Dermis blood vessel endothelial cell (primary cell): ENCODE data around the gene CTIF. TPM values are rescaled to one million over a fixed set of nuclear protein-coding genes. Genes with fewer than 3 reads are reported as not detected.

Source experiments
- DNase-seq: peaks from one replicate; pipeline ENCODE4 v3.0.0; 2010
- total RNA-seq: library from RNA; depleted of rRNA; stranded (reverse); fragments of >200 nt; gene quantifications from 2 replicates; pipeline ENCODE4 v1.2.3, GENCODE V29; 2014

The CTIF gene
- total RNA-seq, 1 donor from 2014 or later: 18.0 TPM

DNA sequence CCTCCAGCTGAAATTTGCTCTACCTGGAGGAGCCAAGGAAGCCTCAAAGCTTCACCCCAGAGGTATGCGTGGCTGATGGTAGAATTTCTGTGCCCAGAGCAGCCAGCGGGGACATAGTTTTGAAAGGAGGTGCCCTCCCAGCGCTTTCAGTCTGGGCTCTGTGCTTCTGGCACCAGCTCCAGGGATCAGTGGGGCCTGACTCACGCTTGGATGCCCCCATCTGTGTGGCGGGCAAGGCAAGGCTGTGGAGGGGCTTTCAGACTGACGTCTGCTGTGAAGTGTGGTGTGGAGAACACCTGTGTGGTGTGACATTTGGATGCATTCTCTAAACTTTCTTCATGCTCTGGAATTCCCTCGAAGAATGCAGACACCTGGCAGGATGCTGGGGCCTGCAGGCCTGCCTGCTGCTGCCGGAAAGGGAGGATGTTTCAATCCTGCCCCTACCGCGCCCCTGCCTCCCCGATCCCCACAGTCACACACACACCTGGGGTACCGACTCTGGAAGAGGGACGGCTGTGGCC lies 84.1 kb downstream of the CTIF start:
- DNase-seq: peak; percentile 47

DNA sequence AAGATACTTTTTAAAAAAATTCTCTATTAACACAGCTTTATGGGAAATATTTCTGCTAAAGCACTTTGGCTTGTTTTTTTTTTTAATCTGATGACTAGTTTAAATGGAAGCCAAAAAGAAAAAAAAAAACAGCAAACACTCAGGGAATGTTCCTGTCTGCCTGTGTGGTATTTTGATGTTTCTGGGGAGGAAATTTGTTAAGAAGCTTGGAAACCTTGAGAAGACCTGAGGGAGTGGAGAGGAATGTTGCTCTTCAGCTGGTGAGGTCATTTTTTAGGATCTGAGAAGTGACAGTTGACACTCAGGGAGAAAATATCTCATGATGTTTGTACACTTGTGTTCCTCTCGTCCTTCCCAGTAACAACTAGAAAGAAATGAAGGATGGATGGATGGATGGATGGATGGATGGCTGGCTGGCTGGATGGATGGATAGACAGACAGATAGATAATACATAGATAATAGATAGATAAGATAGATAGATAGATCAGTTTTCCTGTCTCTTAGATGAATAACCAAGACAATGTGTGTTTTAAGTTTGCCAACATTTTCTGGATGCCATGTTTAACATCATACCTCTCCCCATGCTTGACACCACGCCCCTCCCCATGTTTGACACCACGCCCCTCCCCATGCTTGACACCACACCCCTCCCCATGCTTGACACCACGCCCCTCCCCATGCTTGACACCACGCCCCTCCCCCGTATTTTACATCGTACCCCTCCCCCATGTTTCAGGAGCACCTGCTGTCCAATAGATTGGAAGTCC lies 84.8 kb downstream of the CTIF start:
- DNase-seq: peak; percentile 60

DNA sequence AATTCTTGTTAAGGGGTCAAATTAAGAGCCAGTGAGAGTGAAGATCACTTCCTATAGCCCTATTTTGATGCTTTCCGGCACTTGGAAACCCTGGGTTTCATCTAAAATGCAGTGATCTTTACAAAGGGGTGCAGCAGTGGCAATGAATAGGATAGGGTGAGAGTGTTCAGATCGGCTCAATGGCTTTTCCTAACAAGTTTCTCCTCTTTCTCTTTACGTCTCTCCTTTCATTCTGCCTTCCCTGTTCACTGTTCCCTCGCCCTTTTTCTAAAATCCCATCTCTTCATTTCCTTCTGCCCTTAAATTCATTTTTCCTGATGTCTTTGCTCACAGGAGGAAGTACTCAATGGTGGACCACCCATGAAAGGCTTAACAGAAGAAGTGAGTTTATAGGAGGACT lies 86.0 kb downstream of the CTIF start:
- no peak for DNase-seq

DNA sequence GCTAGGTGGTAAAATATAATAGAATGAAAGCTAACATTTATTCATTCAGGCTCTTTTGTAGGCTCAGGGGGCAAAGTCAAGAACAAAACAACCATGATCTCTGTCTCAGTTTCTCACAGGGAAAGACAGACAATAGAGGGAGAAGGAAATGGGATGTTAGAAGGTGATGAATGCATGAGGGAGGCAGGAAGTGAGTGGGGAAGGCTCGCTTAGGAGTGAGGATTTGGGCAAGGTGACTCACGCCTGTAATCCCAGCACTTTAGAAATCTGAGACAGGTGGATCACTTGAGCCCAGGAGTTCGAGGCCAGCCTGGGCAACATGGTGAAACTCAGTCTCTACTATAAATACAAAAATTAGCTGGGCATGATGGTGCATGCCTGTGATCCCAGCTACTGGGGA lies 88.4 kb downstream of the CTIF start:
- DNase-seq: peak; percentile 37

DNA sequence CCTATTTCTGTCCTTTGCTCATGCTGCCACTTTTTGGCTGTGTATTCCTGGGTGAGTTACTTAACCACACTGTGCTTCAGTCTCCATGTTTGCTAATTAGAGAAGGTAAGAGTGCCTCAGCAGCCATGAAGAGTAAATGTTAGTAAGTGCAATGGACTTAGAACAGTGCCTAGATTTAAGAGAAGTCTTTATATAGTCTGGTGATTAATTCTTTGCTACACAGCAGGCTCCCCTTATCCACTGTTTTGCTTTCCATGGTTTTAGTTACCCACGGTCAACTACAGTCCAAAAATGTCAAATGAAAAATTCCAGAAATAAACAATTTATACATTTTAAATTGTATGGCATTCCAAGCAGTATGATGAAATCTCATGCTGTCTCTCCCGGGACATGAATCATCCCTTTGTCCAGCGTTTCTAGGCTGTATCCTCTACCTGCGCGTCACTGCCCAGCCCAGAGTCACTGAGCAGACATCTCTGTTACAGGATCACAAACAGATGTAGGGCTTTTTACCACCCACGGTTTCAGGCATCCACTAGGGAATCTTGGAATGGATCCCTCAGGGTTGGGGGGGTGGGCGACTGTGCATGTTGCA lies 91.0 kb downstream of the CTIF start:
- DNase-seq: peak; percentile 82

DNA sequence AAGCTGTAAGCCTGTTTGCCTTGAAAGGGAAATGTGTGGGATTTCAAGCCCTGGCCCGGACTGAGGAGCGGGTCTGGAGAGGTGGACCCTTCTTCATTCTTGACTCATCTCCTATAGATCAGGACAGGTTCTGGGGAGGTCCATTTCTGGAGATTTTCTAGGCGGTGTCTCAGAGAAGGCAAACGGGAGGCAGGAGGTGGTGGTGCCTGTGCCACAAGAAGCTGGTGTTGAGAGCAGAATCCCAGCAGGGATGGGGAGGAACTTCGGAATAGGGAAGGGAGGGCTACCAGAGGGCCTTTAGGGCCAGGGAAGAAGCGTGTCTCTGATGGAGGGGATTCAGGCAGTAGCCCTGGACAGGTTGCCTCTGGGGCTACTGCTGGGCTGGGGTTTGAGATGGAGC lies 93.0 kb downstream of the CTIF start:
- DNase-seq: no peak

DNA sequence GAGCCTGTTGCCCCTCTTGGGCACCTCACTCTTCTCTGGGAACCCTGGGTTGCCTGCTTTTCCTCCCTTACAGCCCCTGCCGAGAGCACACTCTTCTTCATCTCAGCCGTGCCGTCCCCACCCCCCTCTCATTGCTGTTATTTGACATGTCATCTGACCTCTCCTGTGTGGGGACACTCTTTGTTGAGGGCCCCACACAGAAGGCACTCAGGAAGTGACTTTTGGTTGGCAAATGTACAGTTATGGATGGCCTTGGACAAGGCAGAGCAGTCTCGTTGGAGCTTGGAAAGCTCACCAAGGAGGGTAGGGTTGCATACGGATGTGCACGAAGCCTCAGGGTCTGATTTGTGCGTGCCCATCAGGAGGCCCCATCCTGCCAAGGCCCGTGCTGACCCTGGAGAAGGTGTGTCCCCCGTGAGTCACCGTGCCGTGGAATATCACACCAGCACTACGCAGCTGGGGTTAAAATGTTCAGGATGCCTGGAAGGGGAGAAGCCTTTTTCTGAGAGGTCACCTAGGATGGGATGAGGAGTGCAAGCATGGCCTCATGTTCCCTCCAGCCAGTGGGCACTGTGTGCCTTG lies 93.9 kb downstream of the CTIF start:
- DNase-seq: no peak

DNA sequence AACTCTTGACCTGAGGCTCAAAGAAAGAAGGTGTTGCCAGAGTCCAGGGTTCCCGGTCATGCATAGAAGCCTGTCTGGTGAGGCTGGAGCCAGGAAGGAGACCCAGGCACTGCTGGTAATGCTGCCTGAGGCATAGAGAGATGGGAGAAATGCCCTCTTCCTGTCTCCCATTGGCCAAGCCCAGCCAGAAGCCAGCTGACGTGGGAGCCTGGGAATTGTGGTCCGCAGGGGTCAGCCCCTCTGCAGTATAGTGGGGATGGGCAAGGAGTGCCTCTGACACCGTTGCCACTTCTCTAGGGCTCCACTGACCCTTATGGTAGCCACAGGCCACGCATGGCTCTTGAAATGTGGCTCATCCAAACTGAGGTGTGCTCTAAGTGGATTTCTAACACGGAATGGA lies 95.7 kb downstream of the CTIF start:
- DNase-seq: no peak

DNA sequence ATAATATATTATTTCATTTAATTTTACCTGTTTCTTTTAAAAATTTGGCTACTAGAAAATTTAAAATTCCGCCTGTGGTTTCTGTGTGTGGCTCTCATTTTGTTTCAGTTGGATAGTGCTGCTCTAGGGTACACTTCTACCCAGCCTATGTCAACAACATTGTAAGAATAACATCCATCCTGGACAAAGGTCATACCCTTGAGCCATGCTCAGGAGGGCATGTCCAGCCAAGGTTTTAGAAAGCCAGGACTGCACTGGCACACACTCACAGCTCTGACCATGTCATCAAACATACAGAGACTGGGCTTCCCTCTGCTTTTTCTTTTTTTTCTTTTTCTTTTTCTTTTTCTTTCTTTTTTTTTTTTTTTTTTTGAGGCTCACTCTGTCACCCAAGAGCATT lies 96.1 kb downstream of the CTIF start:
- no peak for DNase-seq

DNA sequence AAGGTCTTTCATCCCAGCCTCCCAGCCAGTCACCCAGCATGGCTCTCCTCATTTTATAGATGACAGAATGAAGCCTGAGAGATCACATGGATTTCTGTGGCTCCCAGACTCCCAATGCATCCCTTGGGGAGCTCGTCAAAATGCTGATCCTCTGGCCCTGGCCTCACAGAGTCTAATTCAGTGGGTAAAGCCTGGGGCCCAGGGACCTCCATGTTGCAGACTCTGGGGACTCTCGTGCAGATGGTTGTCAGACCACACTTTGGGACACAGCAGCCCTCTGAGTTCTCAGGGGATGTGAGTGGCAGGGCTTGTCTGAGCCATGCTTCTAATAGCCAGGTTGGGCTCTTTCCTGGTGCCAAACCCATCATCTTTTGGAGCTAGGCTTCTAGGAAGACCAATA lies 97.0 kb downstream of the CTIF start:
- DNase-seq: no peak

DNA sequence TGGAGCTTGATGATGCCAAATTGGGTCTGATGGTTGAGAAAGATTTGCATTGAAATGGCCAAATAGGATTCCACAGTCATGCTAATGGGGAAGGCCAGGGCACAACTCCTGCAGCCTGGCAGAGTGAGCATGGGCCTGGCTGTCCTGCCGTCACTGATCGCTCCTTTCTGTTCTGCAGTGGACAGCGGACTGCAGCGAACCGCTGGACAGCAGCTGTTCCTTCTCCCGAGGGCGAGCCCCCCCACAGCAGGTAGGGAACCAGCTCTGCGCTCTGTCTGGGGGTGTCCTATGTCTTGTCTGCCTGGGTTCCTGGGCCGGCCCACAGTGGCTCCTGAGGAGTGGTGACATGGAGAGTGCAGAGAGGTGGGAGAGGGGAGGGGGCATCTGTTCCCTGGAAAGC lies 97.6 kb downstream of the CTIF start:
- no peak for DNase-seq

DNA sequence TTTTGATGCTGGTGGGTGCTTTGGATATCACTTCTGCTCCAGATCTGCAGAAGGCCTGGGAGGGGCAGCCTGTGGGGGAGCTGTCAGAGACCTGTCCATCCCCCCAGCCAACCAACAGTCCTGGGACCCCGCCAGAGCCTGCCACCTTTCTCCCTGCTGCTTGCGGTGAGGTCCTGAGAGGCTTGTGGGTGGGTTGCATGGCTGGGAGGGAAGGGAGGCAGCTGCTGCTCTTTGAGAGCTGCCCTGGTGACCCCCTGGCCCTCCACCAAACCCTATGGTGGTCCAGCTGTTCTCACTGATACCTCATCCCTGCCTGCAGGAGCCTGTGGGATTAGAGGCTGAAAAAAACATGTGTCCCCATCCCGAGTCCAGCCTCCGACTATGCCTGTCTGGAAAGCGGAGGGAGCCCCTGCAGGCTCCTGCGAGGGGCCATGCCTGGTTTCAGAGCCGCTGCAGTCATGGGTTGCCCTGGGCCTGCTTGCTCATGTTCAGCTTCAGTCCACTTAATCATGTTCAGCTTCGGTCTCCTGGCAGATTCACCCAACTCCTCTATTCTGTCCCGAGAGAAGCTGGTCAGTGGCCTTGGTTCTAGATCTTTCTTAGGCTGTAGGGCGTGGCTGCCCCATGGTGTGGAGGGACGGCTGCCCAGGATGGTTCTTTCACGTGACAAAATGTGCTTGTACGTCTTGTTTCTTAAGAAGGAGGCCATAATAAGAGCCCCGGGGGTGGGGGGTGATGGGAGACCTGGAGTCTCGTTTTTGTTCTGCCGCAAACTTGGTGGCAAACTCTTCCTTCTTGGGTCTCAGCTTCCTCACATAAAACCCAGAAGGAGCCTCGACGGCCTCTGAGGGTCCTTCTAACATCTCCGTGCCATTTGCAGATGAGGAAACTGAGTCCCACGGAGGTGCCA lies 98.5 kb downstream of the CTIF start:
- DNase-seq: no peak

DNA sequence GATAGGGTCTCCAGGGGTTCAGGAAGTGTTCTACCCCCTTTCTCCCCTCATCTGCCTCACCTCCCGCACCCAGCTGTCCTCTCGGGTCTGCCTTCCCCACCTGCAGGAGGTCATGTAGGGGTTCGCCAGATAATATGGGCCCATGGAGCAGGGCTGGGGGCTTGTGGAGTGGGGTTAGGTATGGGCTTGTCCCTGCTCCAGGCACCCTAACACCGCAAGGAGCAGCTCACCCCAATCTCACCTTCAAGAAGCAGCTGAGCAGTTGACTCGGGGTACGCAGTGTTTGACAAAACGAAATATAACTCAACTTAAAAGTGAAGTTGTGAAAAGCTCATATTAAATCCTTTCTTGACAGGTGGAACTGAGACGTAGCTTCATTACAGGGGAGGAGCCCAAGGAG lies 99.6 kb downstream of the CTIF start:
- DNase-seq: no peak

DNA sequence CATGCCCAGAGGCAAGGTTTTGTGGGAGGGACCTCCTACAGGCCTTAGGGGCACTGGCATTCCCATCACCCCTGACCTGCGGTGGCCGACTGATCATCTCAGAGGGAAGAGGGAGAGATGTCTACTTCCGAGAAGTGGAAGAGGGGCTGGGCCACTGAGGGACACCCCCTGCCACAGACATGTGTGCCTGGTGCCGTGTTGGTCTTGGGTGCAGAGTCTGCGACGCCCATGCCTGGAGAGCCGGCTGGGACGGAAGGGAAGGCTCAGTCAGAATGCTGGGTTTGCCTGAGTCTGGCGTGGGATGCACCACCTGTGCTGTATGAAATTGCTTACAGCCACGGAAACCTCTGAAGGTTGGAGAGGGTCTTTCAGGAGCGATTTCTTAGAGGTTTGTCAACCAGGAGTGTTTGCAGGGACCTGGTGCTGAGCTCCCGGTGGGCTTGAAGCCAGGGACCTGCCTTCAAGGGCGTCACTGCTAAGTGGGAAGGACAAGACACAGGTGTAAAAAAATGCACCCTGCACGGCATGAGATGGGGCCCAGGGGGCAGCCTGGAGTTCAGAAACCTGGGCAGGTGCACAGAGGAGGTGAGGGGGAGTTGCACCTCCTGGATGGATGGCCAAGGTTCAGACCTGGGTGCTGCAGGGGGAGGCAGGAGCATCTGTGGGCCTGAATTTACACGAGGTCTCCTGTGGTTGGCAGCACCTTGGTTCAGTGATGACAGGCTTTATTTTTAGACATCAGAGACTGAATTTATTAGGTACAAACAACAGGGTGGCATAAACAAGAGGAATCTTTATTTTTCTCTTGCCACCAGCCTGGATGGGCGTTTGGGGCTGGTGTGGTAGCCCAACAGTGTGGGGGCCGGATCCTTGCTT lies 100.3 kb downstream of the CTIF start:
- DNase-seq: no peak

DNA sequence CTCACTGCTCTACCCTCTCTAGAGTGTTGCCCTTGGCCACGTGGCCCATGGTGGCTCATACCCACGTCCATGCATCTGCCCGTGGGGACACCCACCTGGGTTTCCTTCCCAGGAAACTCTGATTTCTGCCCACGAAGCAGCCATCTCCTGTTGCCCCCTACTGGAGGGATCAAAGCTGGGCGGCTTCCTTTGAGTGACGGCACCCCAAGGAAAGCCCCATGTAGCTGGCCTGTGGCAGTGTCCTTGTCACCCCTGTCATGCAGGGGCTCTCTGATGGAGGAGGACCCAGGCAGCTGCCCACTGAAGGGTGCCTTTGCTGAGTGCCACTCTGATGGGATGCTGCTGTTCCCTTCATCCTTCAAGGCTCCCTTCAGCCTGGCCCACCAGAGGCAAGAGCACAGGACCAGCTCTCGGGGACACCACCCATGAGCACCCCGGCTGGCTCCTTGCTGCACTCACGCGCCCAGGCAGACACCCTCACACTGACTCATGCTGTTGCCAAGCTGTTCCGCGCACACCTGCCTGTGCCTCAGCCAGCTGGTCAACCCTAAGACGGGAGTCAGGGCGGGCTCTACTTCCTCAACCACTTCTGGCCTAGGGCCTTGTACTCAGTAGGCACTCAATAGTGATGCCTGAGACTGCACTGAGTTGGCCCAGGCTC lies 101.1 kb downstream of the CTIF start:
- DNase-seq: peak; percentile 28

DNA sequence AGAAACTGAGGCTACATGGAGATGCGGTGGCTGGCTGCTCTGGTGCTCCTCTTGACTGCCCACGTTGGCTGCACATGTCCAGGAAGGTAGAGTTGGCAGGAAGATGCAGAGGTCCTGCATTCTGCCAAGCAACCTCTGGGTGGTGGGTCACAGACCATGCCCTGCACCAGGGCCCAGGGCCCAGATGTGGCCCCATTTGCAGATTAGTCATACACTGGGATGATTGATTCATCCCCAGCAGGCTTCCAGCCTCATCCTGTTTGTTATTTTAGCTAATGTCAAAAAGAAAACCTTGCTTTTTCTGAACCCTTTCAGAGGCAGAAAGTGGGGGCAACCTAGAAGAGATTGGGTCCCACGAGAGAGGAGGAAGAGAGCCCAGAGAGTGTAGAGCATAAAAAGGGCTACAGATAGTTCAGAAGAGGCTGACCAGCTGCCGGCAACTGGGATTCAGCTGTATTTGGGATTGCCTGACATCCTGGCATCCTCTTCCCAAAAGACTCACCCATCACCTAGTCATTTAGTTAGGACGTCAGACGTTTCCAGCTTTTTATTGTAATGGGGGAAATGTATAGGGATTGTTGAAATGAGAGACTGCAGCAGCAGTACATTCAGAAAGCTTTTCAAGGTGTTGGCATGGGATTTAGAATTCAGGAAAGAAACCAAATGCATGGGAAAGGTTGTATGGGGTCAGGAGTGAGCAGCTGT lies 101.9 kb downstream of the CTIF start:
- peak; percentile 50 for DNase-seq

DNA sequence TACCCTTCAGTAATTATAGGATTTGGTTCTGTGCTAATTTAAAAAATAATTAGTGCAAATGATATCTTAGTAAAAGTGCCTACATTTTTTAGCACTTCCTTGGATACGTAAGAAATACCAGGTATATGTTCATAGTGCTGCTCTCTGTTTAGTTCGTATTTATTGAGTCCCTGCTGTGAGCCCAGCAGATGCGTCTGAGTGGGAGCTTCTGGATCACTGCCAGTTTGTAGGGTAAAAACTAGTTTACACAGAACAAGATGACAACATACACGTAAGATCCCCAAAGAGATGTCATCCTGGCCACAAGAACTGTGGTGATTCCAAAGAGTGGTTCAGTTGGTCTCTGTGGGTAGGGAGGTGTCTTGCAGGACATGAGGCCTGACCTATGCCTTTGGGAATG lies 103.2 kb downstream of the CTIF start:
- no peak for DNase-seq

DNA sequence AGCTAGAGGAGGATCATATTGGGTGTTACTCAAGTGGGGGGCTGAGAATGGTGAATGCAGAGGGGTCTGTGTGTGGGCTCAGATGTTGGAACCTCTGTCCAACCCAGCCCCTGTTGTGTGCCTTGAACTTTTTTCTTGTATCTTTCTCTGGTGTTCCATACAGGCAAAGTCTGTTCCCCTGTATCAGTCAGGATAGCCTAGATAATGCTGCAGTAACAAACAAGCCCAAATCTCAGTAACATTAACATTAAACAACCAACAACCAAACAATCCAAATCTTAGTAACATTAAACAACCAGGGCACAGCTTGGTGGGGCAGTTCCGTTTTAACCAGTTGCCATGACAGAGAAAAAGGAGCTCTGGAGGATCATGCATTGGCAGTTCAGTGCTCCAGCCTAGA lies 103.7 kb downstream of the CTIF start:
- no peak for DNase-seq

DNA sequence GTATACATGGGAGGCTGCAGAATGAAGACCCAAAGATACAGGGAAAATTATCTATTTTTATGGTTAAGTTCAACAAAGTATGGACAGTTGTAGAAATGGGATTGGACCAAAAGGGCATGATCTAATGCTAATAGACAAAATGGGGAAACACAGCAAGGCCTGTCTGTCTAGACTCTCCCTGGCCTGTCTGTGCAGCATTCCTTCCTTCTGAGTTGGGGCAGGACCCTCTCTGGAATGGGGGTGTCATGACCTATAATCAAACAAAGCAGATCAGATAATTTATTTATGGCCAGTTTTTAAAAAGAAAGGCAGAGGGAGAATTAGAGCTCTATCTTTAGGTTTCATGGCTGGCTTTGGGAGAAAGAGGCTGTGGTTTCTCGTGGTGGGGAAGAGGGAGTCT lies 104.4 kb downstream of the CTIF start:
- DNase-seq: no peak

DNA sequence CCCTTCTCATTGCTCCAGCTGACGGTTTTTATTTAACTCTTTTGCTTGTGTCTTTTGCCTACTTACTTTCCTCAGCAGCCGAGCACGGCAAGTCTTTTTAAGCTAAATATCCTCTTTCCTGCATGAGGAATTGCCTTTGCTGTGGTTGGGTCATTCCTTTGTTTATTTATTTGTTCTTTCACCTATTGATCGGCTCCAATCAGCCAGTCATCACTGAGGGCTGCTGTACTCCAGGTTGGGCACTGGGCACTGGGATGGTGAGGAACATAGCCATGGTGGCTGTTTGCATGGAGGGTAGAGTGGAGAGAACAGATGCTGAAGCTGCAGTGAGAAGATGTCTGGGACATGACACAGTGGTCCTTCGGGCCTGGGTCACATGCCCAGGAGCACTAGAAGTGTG lies 105.2 kb downstream of the CTIF start:
- no peak for DNase-seq
